HEK293T (cell line): ENCODE results near the gene CEP350.
"Not testable (repeated sequence)": the region's sequence is repeated elsewhere in the genome, so short reads cannot be mapped to it uniquely, and the experiment has no call there.

ENCODE experiments used
- BHLHE40 ChIP-seq: fragments of 450-650 bp; IDR thresholded peaks from 2 replicates; pipeline ENCODE4 v1.6.1; 2016; ENCODE audit warnings: mild to moderate bottlenecking, moderate library complexity, borderline replicate concordance
- FOXA1 ChIP-seq: fragments of 450-650 bp; IDR thresholded peaks from 2 replicates; pipeline ENCODE4 v1.6.1; 2016; ENCODE audit warnings: mild to moderate bottlenecking
- FOXK2 ChIP-seq: fragments of 450-650 bp; IDR thresholded peaks from 2 replicates; pipeline ENCODE4 v1.6.1; 2016; ENCODE audit warnings: mild to moderate bottlenecking
- L3MBTL2 ChIP-seq: fragments of 450-650 bp; conservative IDR thresholded peaks from 2 replicates; pipeline ENCODE4 v1.6.1; 2016; ENCODE audit warnings: mild to moderate bottlenecking
- LEF1 ChIP-seq: fragments of 450-650 bp; IDR thresholded peaks from 2 replicates; pipeline ENCODE4 v1.6.1; 2017; ENCODE audit warnings: mild to moderate bottlenecking, borderline replicate concordance
- ZNF384 ChIP-seq: fragments of 450-650 bp; IDR thresholded peaks from 2 replicates; pipeline ENCODE4 v1.6.1; 2016
- TF ChIP-seq, protein P1 (sequence below): fragments of 450-650 bp; IDR thresholded peaks from 2 replicates; pipeline ENCODE4 v1.6.1; 2016

DNA sequence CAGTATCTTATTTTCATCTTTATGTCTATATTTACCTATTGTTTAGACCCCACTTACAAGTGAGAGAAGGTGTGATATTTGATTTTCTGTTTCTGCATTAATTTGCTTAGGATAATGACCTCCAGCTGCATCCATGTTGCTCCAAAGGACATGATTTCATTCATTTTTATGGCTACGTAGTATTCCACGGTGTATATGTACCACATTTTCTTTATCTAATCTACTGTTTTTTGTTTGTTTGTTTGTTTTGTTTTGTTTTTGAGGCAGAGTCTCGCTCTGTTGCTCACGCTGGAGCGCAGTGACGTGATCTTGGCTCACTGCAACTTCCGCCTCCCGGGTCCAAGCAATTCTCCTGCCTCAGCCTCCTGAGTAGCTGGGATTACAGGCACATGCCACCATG is 7.6 kb downstream of the CEP350 start:
- not testable (repeated sequence) for TF ChIP-seq FOXK2, ZNF384, FOXA1, BHLHE40, LEF1, L3MBTL2
- TF ChIP-seq, protein P1, sequence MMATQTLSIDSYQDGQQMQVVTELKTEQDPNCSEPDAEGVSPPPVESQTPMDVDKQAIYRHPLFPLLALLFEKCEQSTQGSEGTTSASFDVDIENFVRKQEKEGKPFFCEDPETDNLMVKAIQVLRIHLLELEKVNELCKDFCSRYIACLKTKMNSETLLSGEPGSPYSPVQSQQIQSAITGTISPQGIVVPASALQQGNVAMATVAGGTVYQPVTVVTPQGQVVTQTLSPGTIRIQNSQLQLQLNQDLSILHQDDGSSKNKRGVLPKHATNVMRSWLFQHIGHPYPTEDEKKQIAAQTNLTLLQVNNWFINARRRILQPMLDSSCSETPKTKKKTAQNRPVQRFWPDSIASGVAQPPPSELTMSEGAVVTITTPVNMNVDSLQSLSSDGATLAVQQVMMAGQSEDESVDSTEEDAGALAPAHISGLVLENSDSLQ = not testable (repeated sequence)
